Measurements from ENCODE around the gene RDH8. TPM values are rescaled to one million over a fixed set of nuclear protein-coding genes. Genes with fewer than 3 reads are reported as not detected.

The RDH8 gene
- polyA plus RNA-seq, 1 donor (not counting 4 experiments of a cell fraction or from before 2014, with no cell fraction given): not detected

DNA sequence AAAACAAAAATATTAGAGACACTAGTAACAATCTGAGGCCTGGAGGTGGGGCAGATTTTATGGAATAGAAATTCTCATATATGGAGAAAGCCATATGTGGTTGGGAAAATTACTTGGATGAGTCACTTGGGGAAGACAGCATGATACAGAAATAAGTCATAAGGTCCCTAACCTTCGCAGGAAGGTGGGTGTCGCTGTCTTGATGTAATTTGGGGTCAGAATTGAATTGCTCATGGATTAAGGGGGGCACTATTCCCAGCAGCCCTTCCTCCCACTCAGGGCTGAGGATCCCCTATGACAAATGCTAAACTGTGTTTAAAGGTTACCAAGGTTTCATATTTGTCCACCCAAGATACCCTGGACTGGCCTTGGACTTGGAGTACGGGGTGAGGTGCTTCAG is 5.0 kb downstream of the RDH8 start:
- Histone ChIP-seq H3K9me3 (ENCODE audit: control insufficient read depth, low read depth, low read length) (no peaks in the 10 kb centered on the region), H4K20me1 (ENCODE audit: control insufficient read depth, extremely low read depth, insufficient read depth, low read length) (no peaks in the 10 kb centered on the region), H3K4me1 (ENCODE audit: control insufficient read depth, extremely low read depth, insufficient read depth, low read length) (peaks cover 5% of the 10 kb centered on the region), H3K27ac (ENCODE audit: control insufficient read depth, insufficient read depth, low read length) (no peak overlapping the region), H3K4me2 (ENCODE audit: control insufficient read depth, extremely low read depth, insufficient read depth, low read depth, low read length) (no peak overlapping the region), H3K9ac (ENCODE audit: control insufficient read depth, extremely low read depth, insufficient read depth, low read length) (no peak overlapping the region), H3K36me3 (ENCODE audit: control insufficient read depth in 2 of 2, extremely low read depth in 1 of 2, insufficient read depth in 2 of 2, low read length in 2 of 2) (no peaks in the 10 kb centered on the region), H3K9me1 (ENCODE audit: control insufficient read depth, extremely low read depth, insufficient read depth, low read length) (no peaks in the 10 kb centered on the region), H3K4me3 (ENCODE audit: control insufficient read depth in 2 of 3, extremely low read depth in 1 of 3, insufficient read depth in 2 of 3, low read depth in 1 of 3, low read length in 3 of 3) (no peak overlapping the region), H3K27me3 (ENCODE audit: control insufficient read depth, extremely low read depth, insufficient read depth, low read length) (no peaks in the 10 kb centered on the region), H2AFZ (ENCODE audit: control insufficient read depth, low read length) (no peak overlapping the region), H3K79me2 (ENCODE audit: control insufficient read depth, insufficient read depth, low read length) (no peaks in the 10 kb centered on the region)
- FAIRE-seq (no peak), DNase-seq (ENCODE audit: low read depth, low spot score) (no peak)
- dilution Hi-C loops (cut with MboI; ENCODE audit: extremely low pct_ligation_motif_present, low sequenced_read_pairs): no loop called here
- TF ChIP-seq, protein P1, sequence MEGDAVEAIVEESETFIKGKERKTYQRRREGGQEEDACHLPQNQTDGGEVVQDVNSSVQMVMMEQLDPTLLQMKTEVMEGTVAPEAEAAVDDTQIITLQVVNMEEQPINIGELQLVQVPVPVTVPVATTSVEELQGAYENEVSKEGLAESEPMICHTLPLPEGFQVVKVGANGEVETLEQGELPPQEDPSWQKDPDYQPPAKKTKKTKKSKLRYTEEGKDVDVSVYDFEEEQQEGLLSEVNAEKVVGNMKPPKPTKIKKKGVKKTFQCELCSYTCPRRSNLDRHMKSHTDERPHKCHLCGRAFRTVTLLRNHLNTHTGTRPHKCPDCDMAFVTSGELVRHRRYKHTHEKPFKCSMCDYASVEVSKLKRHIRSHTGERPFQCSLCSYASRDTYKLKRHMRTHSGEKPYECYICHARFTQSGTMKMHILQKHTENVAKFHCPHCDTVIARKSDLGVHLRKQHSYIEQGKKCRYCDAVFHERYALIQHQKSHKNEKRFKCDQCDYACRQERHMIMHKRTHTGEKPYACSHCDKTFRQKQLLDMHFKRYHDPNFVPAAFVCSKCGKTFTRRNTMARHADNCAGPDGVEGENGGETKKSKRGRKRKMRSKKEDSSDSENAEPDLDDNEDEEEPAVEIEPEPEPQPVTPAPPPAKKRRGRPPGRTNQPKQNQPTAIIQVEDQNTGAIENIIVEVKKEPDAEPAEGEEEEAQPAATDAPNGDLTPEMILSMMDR (optimal IDR thresholded peaks at IDR 0.05 in 1 of 3, IDR thresholded peaks at IDR 0.05 in 1 of 3, conservative IDR thresholded peaks at IDR 0.05 in 1 of 3; ENCODE audit: extremely low read depth in 1 of 3, insufficient read depth in 2 of 3, low read length in 3 of 3): no peak
- no peak for TF ChIP-seq EZH2 (IDR thresholded peaks at IDR 0.05; ENCODE audit: low read length)

DNA sequence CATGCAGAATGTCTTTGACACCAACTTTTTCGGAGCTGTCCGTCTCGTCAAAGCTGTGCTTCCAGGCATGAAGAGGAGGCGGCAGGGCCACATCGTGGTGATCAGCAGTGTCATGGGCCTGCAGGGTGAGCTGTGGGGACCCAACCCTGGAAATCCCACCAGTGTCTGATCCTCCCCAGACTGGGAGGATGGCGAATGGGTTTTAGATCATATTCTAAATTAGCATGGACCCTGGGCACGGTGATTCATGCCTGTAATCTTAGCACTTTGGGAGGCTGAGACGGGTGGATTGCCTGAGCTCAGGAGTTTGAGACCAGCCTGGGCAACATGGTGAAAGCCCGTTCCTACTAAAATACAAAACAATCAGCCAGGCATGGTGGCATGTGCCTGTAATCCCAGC is 5.5 kb downstream of the RDH8 start:
- Histone ChIP-seq H3K9ac (ENCODE audit: control insufficient read depth, extremely low read depth, insufficient read depth, low read length) (no peak overlapping the region), H3K27ac (ENCODE audit: control insufficient read depth, insufficient read depth, low read length) (no peak overlapping the region), H2AFZ (ENCODE audit: control insufficient read depth, low read length) (no peak overlapping the region), H3K36me3 (ENCODE audit: control insufficient read depth in 2 of 2, extremely low read depth in 1 of 2, insufficient read depth in 2 of 2, low read length in 2 of 2) (no peaks in the 10 kb centered on the region), H3K4me3 (ENCODE audit: control insufficient read depth in 2 of 3, extremely low read depth in 1 of 3, insufficient read depth in 2 of 3, low read depth in 1 of 3, low read length in 3 of 3) (no peak overlapping the region), H3K79me2 (ENCODE audit: control insufficient read depth, insufficient read depth, low read length) (no peaks in the 10 kb centered on the region), H4K20me1 (ENCODE audit: control insufficient read depth, extremely low read depth, insufficient read depth, low read length) (no peaks in the 10 kb centered on the region), H3K27me3 (ENCODE audit: control insufficient read depth, extremely low read depth, insufficient read depth, low read length) (no peaks in the 10 kb centered on the region), H3K9me3 (ENCODE audit: control insufficient read depth, low read depth, low read length) (no peaks in the 10 kb centered on the region), H3K4me1 (ENCODE audit: control insufficient read depth, extremely low read depth, insufficient read depth, low read length) (peaks cover 5% of the 10 kb centered on the region), H3K4me2 (ENCODE audit: control insufficient read depth, extremely low read depth, insufficient read depth, low read depth, low read length) (no peak overlapping the region), H3K9me1 (ENCODE audit: control insufficient read depth, extremely low read depth, insufficient read depth, low read length) (no peaks in the 10 kb centered on the region)
- no peak for DNase-seq (ENCODE audit: low read depth, low spot score)
- TF ChIP-seq, protein P1 (optimal IDR thresholded peaks at IDR 0.05 in 1 of 3, IDR thresholded peaks at IDR 0.05 in 1 of 3, conservative IDR thresholded peaks at IDR 0.05 in 1 of 3; ENCODE audit: extremely low read depth in 1 of 3, insufficient read depth in 2 of 3, low read length in 3 of 3): no peak
- no peak for TF ChIP-seq EZH2 (IDR thresholded peaks at IDR 0.05; ENCODE audit: low read length)
- dilution Hi-C loops (cut with MboI; ENCODE audit: extremely low pct_ligation_motif_present, low sequenced_read_pairs): no loop called here
- FAIRE-seq: no peak

Data from keratinocyte (primary cell).